Stimulated activated naive CD4-positive, alpha-beta T cell (primary cell): ENCODE measurements around the gene TNNI2.
A peak's percentile ranks its signal among the peaks of the same experiment; 100 is the strongest.

ENCODE experiments used
- DNase-seq, 6 experiments: peaks; one replicate each; lab custom pipeline; 2025; lab: John Stamatoyannopoulos, UW

Gene TNNI2

GRCh38 chr11:1821562-1821961 is 17.2 kb upstream of the TNNI2 start:
- DNase-seq = no peak

GRCh38 chr11:1822648-1823375 is 16.0 kb upstream of the TNNI2 start:
- no peak for DNase-seq

GRCh38 chr11:1823376-1824220 is 15.2 kb upstream of the TNNI2 start:
- DNase-seq = no peak

- no peak for DNase-seq
Measured at GRCh38 chr11:1824221-1825038, 14.4 kb upstream of the TNNI2 start.

GRCh38 chr11:1825039-1825740 is 13.6 kb upstream of the TNNI2 start:
- DNase-seq = no peak

GRCh38 chr11:1825785-1826451 is 12.9 kb upstream of the TNNI2 start:
- DNase-seq = no peak

GRCh38 chr11:1826552-1827094 is 12.2 kb upstream of the TNNI2 start:
- no peak for DNase-seq

GRCh38 chr11:1827095-1827813 is 11.5 kb upstream of the TNNI2 start:
- no peak for DNase-seq

- DNase-seq = no peak
Measured at GRCh38 chr11:1827931-1828330, 10.8 kb upstream of the TNNI2 start.

- no peak for DNase-seq
Measured at GRCh38 chr11:1828542-1828941, 10.2 kb upstream of the TNNI2 start.

- DNase-seq = no peak
Measured at GRCh38 chr11:1829039-1829820, 9.6 kb upstream of the TNNI2 start.

- DNase-seq = no peak
Measured at GRCh38 chr11:1830004-1830321, 8.8 kb upstream of the TNNI2 start.

- no peak for DNase-seq
Measured at GRCh38 chr11:1830322-1831223, 8.2 kb upstream of the TNNI2 start.

- DNase-seq = no peak
Measured at GRCh38 chr11:1831338-1832210, 7.2 kb upstream of the TNNI2 start.

- DNase-seq = peak; percentile 17 to 76 (median 60)
Measured at GRCh38 chr11:1832211-1832919, 6.4 kb upstream of the TNNI2 start.

GRCh38 chr11:1832920-1833295 is 5.9 kb upstream of the TNNI2 start:
- no peak for DNase-seq

GRCh38 chr11:1834062-1834610 is 4.6 kb upstream of the TNNI2 start:
- DNase-seq = no peak
